Epithelial cell of esophagus (primary cell): ENCODE measurements around the gene DNAJC5G.

ENCODE experiments used
- DNase-seq: peaks from one replicate; pipeline ENCODE4 v3.0.0; 2010; ENCODE audit warnings: low read depth
- H3K4me3 ChIP-seq: 2 replicates; pipeline ENCODE4 v1.5.1; 2011; ENCODE audit warnings: mild to moderate bottlenecking, low read length, control low read depth
- TF ChIP-seq, protein P1 (sequence below): IDR thresholded peaks from 2 replicates; pipeline ENCODE4 v1.5.1; 2011; ENCODE audit warnings: low read depth, mild to moderate bottlenecking, low read length, control low read depth, inconsistent platforms; ENCODE audit not compliant: insufficient read depth; ENCODE audit errors: missing control alignments

The DNAJC5G gene

DNA sequence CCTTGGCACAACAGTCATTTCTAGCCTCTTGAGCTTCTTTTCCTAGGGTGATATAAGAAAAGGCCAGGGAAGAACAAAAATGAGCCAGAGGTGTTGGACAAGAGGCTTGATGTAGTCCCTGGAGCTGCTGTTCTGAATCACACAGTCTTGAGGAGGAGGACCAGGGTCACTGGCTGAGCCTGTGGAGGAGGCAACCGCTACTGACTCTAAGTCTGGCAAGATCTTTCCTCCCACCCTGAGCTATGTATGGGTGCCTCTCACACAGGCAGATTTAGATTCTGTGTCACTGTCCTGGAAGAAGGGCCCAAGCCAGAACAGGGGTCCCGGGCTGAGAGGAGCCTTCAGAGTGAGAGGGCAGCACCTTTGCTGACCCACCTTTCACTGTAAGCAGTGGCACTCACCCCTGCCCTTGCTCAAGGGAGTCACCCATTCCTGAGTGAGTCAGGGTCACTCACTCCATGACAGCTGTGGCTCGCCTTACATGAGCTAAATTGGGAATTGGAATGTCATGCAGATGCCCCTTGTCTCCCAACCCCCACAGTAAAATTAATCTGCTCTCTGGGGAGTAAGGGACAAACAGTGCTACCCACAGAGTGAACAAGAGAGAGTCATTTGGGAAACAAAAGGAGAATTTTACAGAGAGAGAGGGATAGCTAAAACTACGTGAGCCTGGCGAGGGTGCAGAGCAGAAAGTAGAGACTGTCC, 6.8 kb downstream of the DNAJC5G start, which contains the start of gene TRIM54:
Gene TRIM54, plus strand, starts transcription at position 575 of the 705 bp plus-strand sequence. CDS start 303 bp downstream, outside the sequence.
- TF ChIP-seq, protein P1, sequence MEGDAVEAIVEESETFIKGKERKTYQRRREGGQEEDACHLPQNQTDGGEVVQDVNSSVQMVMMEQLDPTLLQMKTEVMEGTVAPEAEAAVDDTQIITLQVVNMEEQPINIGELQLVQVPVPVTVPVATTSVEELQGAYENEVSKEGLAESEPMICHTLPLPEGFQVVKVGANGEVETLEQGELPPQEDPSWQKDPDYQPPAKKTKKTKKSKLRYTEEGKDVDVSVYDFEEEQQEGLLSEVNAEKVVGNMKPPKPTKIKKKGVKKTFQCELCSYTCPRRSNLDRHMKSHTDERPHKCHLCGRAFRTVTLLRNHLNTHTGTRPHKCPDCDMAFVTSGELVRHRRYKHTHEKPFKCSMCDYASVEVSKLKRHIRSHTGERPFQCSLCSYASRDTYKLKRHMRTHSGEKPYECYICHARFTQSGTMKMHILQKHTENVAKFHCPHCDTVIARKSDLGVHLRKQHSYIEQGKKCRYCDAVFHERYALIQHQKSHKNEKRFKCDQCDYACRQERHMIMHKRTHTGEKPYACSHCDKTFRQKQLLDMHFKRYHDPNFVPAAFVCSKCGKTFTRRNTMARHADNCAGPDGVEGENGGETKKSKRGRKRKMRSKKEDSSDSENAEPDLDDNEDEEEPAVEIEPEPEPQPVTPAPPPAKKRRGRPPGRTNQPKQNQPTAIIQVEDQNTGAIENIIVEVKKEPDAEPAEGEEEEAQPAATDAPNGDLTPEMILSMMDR, result no peak
- H3K4me3 ChIP-seq, result no peak within 1 kb of the TSS
- DNase-seq, result no peak

DNA sequence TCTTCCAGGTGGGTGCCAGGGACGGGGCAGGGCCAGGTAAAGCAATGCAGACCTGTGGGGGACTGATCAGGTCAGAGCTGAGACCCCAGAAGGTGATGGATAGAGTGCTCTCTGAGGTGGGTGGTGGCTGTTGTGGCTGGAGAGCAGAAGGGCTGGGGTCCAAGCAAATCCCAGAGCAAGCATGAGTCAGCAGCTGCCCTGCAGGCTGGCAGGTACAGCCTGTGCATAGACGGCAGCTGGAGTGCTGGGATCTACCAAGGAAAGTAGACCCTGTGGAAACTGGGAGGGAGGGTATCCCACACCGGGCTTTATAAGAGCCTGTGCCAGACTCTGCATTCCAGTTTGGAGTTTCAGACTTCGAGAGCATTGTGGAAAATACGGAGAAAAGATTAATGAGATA, 7.7 kb downstream of the DNAJC5G start:
- H3K4me3 ChIP-seq, result no peak overlapping the region
- DNase-seq, result peak; percentile 23
- TF ChIP-seq, protein P1, result no peak

GRCh38 chr2:27284996-27285395, 9.8 kb downstream of the DNAJC5G start:
- TF ChIP-seq, protein P1, result no peak
- DNase-seq, result no peak

DNA sequence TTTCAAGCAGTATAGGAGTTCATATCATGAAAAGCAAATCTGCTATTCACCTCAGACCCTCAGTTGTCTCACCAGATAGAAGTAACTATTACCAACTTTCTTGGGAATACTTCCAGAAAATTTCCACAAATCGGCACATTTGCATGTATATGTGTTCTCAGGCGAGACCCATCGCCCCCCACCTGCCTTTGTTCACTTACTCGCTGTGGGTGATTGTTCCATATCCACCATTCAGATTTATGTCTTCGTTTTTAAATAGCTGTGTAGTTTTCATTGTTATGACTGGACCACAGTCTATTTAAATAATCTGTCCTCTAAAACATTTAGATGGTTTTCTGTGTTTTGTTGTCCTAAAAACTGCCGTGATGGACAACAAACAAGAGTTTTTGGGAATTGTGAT, 10.2 kb downstream of the DNAJC5G start:
- DNase-seq, result no peak
- TF ChIP-seq, protein P1, result no peak
- no peak overlapping the region for H3K4me3 ChIP-seq

More at GRCh38 chr2:27284996-27285395, 9.8 kb downstream of the DNAJC5G start:
- no peak overlapping the region for H3K4me3 ChIP-seq

GRCh38 chr2:27288610-27289009, 13.4 kb downstream of the DNAJC5G start:
- no peak for DNase-seq
- TF ChIP-seq, protein P1, result no peak
- H3K4me3 ChIP-seq, result no peak overlapping the region

- no peak for DNase-seq
- no peak overlapping the region for H3K4me3 ChIP-seq
- TF ChIP-seq, protein P1, result no peak
Measured at GRCh38 chr2:27290549-27290948, 15.3 kb downstream of the DNAJC5G start.

GRCh38 chr2:27291865-27292264, 16.6 kb downstream of the DNAJC5G start:
- TF ChIP-seq, protein P1, result no peak
- peak; percentile 36 for DNase-seq
- no peak overlapping the region for H3K4me3 ChIP-seq
